COLO668 (cell line): ENCODE measurements around the gene DNPH1.

Experiments used
- DNase-seq: peaks from one replicate; lab custom pipeline; 2025; ENCODE audit not compliant: unreplicated experiment; lab: John Stamatoyannopoulos, UW

DNPH1 gene

DNA sequence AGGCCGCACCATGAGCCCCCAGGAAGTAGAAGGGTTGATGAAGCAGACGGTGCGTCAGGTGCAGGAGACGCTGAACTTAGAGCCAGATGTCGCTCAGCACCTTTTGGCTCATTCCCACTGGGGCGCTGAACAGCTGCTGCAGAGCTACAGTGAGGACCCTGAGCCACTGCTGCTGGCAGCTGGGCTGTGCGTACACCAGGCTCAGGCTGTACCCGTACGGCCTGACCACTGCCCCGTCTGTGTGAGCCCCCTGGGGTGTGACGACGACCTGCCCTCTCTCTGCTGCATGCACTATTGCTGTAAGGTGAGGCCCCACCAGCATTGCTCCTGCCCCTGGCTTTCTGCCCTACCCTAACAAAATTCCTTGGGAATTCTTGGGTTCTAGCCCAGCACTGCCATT lies 13.1 kb downstream of the DNPH1 start:
- no peak for DNase-seq

DNA sequence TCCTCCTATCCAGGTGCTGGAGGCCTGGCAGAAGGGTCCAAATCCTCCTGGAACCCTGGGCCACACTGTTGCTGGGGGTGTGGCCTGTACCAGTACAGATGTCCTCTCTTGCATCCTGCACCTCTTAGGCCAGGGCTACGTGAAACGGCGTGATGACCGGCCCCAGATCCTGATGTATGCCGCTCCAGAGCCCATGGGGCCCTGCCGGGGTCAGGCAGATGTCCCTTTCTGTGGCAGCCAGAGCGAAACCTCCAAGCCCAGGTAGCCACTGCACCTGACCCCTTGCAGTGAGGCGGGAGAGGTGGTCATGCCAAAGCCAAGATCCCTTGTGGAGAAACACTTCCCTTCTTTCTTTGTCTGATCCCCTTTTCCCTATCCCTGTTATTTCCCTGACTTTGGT lies 14.2 kb downstream of the DNPH1 start:
- DNase-seq, result no peak

DNA sequence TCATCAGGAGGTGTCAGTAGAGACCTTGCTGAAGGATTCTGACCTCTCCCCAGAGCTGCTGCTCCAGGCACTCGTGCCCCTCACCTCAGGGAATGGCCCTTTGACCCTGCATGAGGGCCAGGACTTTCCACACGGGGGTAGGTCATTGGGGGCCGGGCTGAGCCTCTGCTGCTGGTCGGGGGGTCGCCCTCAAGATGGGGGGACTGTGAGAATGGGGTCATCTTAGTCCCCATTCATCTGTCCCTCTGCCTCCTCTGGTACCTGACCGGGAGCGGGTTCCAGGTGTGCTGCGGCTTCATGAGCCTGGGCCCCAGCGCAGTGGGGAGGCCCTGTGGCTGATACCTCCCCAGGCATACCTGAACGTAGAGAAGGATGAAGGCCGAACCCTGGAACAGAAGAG lies 15.8 kb downstream of the DNPH1 start:
- DNase-seq, result no peak

DNA sequence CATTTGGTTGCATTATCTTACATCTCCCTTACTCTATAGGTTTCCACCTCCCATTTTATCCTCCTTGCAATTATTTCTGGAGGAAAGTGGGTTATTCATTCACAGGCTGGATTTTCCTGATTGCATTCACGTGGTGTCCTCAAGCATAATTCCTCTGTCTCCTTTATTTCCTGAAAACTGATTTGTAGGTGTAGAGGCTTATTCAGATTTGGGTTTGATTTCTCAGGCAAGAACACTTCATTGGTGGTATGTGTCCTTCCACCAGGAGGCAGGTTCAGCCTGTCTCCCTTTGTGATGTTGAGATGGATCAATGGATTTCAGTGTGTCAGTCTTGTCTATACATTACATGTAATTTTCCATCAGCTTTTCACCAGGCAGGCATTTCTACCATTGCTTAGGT lies 17.3 kb downstream of the DNPH1 start:
- no peak for DNase-seq

DNA sequence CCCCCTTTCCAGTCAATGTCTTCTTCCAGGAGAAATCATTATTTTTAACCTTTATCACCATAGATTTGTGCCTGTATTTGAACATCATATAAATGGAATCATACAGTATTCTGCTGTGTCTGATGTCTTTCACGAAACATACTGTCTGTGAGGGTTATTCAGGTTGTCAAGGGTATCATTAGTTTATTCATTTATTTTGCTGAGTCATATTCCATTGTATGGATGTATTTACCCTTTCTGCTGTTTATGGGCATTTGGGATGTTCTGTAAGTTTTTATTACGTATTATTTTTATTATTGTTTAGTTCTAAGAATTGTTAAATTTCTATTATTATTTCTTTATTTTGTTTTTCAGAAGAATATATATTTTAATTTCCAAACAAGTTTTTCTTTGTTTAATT lies 22.0 kb downstream of the DNPH1 start:
- no peak for DNase-seq

DNA sequence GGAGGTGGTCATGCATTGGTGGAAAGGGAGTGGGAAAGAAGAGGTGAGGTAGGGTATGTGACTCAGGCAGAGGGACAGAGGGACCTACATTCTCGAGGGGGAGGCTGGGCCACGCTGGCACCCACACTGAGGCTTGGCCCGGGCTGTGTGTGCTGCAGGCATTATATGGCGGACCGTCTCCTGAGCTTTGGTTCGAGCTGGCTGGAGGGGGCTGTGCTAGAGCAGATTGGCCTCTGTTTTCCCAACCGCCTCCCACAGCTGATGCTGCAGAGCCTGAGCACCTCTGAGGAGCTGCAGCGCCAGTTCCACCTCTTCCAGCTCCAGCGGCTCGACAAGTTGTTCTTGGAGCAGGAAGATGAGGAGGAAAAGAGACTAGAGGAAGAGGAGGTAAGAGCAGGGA lies 23.4 kb downstream of the DNPH1 start:
- no peak for DNase-seq

DNA sequence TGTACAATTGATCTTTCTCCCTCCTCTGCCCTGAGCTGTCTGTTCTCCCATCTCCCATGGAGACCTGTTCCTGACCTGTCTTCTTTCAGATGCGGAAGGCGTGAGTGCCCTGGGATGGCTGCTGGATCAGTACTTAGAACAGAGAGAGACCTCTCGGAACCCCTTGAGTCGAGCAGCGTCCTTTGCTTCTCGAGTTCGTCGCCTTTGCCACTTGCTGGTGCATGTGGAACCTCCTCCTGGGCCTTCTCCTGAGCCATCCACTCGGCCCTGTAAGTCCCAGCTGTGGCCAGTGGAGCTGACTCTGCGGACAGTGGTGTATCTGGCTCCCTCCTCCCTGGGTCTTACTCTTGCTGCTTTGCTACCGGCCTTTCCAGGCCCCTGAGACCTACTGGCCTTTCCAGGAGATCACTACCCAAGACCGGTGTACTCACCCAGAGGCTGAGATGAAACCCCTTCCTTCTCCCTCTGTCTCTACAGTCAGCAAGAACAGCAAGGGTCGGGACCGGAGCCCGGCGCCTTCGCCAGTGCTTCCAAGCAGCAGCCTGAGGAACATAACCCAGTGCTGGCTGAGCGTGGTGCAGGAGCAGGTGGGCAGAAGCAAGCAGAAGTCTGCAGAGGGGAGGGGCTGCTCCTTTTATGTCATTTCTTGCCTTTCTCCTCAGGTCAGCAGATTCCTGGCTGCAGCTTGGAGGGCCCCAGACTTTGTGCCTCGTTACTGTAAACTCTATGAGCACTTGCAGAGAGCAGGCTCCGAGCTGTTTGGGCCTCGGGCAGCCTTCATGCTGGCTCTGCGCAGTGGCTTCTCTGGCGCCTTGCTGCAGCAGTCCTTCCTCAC lies 24.8 kb downstream of the DNPH1 start:
- no peak for DNase-seq

DNA sequence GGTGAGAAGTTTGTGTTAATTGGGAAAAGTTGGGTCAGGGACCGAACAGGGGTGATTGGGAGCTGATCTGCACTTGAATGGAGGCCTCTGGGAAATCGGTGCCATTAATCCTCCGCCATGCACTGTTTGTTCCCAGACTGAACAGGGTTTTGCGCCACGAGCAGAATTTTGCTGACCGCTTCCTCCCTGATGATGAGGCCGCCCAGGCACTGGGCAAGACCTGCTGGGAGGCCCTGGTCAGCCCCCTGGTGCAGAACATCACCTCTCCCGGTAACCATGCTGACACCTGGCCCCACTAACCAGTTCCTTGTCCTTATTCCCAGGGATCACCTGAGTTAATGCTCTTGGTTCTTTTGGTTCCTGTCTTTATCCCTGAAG lies 25.6 kb downstream of the DNPH1 start:
- no peak for DNase-seq

DNA sequence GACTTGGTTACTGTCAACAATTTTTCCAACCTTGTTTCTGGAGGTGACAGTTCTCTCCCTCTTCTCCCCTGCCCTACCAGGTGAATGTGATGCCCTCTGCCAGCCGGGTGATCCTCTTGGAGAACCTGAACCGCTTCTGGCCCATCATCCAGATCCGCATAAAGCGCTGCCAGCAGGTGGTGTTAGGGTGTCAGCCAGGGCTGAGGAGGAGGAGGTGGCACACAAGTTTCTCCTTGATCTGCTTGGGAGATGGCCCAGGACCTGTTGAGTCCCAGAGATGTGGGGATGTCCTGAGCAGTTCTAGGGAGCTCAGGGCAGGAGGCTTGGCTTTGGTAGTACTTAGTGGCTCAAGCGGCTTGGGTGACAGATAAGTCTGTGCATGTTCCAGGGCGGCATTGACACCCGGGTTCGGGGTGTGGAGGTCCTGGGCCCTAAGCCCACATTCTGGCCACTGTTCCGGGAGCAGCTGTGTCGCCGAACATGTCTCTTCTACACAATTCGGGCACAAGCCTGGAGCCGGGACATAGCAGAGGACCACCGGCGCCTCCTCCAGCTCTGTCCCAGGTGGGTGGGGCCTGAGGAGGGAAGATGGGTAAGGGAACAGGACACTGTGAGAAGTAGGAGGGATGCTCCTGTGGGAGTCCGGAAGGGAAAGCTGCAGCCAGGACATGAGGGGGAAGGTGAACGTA lies 26.1 kb downstream of the DNPH1 start:
- no peak for DNase-seq

DNA sequence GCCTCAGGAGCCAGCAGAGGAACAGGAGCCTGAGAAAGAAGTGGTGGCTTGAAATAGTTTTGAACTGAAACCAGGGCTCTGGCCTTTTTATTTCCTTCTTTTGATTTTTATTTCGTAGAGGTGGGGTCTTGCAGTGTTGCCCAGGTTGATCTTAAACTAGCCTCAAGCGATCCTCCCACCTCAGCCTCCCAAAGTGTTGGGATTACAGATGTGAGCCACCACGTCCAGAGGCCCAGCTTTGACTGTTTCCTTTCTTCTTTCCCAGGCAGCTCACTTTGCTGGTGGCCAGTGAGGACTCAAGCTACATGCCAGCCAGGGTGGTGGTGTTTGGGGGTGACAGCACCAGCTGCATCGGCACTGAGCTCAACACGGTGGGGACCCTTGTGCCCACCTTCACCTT lies 26.8 kb downstream of the DNPH1 start:
- DNase-seq, result no peak

DNA sequence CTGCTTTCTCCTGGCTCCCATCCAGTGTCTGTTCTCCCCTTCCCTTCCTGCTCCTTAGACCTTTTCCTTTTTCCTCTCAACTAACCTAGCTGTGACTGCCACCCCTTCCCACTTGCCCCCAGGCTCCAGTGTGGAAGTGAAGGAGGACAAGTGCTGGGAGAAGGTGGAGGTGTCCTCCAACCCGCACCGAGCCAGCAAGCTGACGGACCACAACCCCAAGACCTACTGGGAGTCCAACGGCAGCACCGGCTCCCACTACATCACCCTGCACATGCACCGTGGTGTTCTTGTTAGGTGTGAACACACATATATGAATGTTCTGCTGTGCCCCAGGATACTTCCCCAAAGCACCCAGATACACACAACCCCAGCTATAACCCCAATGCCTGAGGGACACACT lies 28.7 kb downstream of the DNPH1 start:
- no peak for DNase-seq

DNA sequence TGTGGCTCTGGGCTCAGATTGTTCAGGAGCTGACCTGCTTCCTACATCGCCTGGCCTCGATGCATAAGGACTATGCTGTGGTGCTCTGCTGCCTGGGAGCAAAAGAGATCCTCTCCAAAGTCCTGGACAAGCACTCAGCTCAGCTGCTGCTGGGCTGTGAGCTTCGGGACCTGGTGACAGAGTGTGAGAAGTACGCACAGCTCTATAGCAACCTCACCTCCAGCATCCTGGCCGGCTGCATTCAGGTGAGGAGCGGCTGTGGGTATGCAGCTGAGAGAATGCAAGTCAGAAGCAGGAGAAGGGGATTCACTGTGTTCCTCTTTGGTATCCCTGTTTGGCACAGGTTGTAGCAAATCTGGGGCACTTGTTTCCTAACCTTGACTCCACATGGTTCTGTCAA lies 29.4 kb downstream of the DNPH1 start:
- no peak for DNase-seq

DNA sequence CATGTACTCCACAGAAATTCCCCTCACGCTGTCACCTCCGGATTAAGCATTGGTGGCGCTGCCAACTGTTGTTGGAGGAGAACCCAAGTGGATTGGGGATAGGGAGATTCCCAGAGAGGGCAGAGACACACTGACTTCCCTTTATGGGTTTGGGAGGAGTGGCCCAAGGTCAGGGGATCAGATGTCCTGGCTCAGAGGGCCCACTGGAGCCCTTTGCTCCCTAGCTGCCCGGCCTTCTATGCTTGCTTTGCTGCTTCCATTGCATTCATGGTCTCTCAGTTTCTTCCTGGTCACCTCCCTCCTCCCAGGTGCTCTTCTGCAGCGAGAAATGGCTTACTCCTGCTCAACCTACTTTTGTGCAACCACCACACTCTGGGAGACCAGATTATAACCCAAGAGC lies 32.9 kb downstream of the DNPH1 start:
- no peak for DNase-seq

DNA sequence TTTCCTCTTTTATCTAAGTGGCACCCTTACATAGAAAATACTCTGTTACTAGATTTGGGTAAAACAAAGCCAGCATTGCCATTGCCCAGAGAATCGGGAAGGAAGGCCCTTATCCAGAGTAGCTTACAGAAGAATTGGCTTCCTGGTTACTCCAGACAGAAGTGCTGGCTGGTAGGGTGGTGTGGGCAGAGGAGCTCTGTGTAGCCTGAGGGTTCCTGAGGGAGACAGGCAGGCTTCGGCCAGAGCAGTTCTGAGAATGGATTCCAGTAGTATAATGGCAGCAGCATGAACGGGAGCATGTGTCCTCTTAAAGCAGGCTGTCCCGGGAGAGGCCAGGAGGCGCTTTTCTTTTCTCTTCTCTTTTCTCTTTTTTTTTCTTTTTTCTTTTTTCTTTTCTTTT lies 35.4 kb downstream of the DNPH1 start:
- no peak for DNase-seq

DNA sequence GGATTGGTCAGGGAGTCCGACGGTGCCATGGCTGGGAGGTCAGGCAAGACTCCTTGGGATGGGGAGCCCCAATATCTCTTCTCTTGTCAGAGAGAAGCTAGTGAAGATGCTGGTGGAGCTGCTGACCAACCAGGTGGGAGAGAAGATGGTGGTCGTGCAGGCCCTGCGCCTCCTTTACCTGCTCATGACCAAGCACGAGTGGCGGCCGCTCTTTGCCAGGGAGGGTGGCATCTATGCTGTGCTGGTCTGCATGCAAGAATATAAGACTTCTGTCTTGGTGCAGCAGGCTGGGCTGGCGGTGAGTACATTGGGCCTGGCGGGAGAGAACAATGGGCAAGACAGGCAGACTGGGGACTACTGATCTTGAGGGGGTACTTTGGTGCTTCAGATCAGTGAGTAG lies 36.4 kb downstream of the DNPH1 start:
- no peak for DNase-seq

DNA sequence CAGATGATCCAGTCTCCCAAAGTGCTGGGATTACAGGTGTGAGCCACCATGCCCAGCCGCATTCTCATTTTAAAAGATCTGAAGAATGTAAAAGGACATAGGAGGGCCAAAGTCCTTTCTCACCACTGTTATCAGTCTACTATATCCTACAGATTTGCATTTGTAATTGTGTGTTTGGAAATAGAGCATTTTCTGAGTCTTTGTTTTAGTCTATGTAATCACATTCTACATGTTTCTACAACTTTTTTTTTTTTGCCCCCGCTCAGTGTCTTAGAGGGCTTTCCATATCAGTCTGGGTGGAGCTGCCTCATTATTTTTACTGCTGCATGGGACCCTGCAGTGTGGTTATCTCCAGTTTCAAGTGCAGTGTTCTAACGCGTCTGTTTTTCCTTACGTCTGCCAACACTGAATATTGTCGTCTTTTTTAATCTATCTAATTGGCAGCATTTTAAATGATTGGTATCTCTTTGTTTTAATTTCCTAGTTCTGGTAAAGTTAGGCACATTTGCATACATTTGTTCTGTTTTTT lies 39.4 kb downstream of the DNPH1 start:
- no peak for DNase-seq

DNA sequence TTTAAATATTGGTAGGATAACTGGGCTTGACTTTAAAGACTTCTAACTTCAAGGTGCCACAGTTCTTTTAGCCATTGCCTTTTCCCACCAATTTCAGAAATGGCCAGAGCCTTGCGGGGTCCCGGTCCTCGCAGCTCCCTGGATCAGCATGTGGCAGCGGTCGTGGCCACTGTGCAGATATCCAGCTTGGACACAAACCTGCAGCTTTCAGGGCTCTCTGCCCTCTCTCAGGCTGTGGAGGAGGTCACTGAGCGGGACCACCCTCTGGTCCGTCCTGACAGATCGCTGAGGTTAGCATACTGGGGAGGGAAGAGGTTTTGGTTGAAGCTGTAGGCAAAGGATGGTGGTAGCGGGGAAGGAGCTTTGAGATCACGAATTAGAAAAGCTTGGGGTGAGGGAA lies 40.9 kb downstream of the DNPH1 start:
- no peak for DNase-seq

DNA sequence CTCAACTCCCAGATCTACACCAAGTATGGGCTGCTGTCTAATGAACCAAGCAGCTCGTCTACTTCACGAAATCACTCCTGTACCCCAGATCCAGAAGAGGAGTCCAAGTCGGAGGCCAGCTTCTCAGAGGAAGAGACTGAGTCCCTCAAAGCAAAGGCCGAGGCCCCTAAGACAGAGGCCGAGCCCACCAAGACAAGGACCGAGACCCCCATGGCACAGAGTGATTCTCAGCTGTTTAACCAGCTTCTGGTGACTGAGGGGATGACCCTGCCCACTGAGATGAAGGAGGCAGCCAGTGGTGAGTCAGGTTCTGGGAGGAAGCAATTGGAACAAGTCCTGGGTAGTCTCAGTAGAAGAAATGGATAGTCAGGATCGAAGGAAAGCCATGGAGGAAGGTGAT lies 41.5 kb downstream of the DNPH1 start:
- DNase-seq, result no peak

DNA sequence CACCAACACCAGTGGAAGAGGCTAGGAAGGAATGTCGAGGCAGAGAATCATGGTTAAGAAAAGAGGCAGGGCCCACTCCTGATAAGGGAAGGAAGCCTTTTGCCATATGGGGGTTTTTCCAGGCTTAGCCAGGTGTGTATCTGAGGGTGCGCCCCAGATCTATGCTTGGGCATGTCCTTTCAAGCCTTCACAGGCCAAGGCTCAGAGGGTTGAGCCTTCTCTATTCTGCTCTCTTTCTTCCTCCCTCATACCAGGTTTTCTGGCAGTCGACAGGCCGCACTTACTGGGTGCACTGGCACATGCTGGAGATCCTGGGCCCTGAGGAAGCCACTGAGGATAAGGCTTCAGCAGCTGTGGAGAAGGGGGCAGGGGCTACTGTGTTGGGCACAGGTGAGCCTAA lies 42.6 kb downstream of the DNPH1 start:
- DNase-seq, result no peak

DNA sequence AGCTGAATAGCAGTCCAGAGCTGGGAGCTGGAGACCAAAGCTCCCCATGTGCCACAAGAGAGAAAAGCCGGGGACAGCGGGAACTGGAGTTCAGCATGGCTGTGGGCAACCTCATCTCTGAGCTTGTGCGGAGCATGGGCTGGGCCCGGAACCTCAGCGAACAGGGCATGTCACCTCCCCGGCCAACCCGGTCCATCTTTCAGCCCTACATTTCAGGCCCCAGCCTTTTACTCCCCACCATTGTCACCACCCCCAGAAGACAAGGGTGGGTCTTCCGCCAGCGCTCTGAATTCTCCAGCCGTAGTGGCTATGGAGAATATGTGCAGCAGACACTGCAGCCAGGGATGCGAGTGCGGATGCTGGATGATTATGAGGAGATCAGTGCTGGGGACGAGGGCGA lies 43.3 kb downstream of the DNPH1 start:
- no peak for DNase-seq

DNA sequence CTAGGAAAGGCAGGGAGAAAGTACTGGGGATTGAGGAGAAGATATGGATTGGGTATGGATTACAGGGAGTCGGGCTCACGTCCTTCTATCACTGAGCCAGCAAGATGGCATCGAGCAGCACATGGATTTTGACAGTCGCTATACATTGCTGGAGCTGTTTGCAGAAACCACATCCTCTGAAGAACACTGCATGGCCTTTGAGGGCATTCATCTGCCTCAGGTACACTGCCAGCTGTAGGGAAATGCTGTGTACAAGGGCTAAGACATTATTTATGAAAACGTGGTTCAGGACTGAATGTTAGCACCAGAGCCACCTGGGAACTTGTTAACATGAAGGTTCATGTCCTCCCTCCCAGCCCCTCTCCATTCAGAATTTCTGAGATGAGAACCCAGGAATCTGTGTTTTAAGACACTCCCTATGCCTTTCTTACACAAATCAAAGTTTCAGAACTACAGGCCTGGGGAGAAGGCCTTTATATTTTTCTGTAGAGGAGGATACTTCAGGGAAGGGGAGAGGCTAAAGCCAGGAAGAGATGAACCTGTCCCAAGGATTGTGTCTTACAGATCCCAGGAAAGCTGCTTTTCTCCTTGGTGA lies 43.8 kb downstream of the DNPH1 start:
- no peak for DNase-seq

DNA sequence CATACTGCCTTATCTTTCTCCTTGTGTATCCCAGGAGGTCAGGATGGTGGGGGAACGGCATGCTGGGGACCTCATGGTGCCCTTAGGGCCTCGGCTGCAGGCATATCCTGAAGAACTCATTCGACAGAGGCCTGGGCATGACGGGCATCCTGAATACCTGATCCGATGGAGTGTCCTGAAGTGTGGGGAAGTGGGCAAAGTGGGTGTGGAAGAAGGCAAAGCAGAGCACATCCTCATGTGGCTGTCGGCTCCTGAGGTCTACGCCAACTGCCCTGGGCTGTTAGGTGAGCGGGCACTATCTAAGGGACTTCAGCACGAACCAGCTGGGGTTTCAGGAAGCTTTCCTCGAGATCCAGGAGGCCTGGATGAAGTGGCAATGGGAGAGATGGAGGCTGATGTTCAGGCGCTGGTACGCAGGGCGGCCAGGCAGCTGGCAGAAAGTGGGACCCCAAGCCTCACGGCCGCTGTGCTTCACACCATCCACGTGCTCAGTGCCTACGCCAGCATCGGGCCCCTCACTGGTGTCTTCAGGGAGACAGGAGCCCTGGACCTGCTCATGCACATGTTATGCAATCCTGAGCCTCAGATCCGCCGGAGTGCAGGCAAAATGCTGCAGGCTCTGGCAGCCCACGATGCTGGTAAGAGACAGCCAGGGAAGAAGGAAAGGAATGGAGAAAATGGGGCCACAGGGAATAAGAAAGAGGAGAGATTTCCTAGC lies 44.9 kb downstream of the DNPH1 start:
- no peak for DNase-seq
